Thyroid gland (tissue), 4 donors: Measurements from ENCODE around the gene CUL4A. TPM values are rescaled to one million over a fixed set of nuclear protein-coding genes. Genes with fewer than 3 reads are reported as not detected.

Experiments
- DNase-seq, 2 donors: peaks; one replicate each; pipeline ENCODE4 v3.0.0-alpha.2; 2019
- H3K27ac ChIP-seq, 3 donors: fragments of 200-600 bp; sonication (generic); 1 replicate in 2 of 3; 2 replicates in 1 of 3; pipeline ENCODE4 v1.5.1; 2016 to 2019; ENCODE audit warnings: mild to moderate bottlenecking in 1 of 3, moderate library complexity in 1 of 3
- H3K27me3 ChIP-seq: fragments of 200-600 bp; sonication (generic); one replicate; pipeline ENCODE4 v1.5.1; 2019
- H3K36me3 ChIP-seq, 2 donors: fragments of 200-600 bp; sonication (generic); one replicate each; pipeline ENCODE4 v1.5.1; 2016 to 2019
- H3K4me1 ChIP-seq, 2 donors: fragments of 200-600 bp; sonication (generic); one replicate each; pipeline ENCODE4 v1.5.1; 2017 to 2019
- H3K4me3 ChIP-seq, 3 donors: fragments of 200-600 bp; sonication (generic); replicated peaks in 1 of 3; 1 replicate in 2 of 3; 2 replicates in 1 of 3; pipeline ENCODE4 v1.5.1; 2016; ENCODE audit warnings: mild to moderate bottlenecking in 1 of 3
- H3K9me3 ChIP-seq: fragments of 200-600 bp; sonication (generic); one replicate; pipeline ENCODE4 v1.5.1; 2017
- CTCF ChIP-seq, 6 experiments: fragments of 200-600 bp in 3 of 6; fragments of 450-650 bp in 3 of 6; sonication (generic) in 3 of 6; IDR thresholded peaks; one replicate each; pipeline ENCODE4 v1.5.1; 2016 to 2019; ENCODE audit warnings: antibody characterized with exemption in 6 of 6, mild to moderate bottlenecking in 2 of 6, inconsistent platforms in 1 of 6, moderate library complexity in 1 of 6
- POLR2A ChIP-seq, 2 donors: fragments of 450-650 bp; IDR thresholded peaks; one replicate each; pipeline ENCODE4 v1.6.1; 2017; ENCODE audit warnings: antibody characterized with exemption in 2 of 2, mild to moderate bottlenecking in 2 of 2, moderate library complexity in 1 of 2
- WGBS, 2 donors: methylation state at CpG; one replicate each; pipeline ENCODE4 v1.1.5; 2017; 5-methylcytosine and 5-hydroxymethylcytosine counted together
- intact Hi-C: fragments of 100-400 bp; cut with DNase I; formaldehyde crosslinking; loops from one replicate; pipeline ENCODE4 v1.15.1; 2023
- total RNA-seq, 4 donors: library from RNA; depleted of rRNA; stranded (reverse); fragments of >200 nt; gene quantifications; one replicate each; pipeline ENCODE4 v1.2.3, GENCODE V29; 2016

CUL4A gene
- total RNA-seq, 4 donors from 2014 or later = 78.9 to 131 (median 122) TPM

- H3K9me3 ChIP-seq = no peaks in the 10 kb centered on the region
- TF ChIP-seq POLR2A (IDR thresholded peaks at IDR 0.05) = no peak
- TF ChIP-seq CTCF (IDR thresholded peaks at IDR 0.05) = no peak
- peaks cover 4 to 15% of the 10 kb centered on the region in 2 donors for H3K4me1 ChIP-seq
- intact Hi-C loops = loop anchor here (10.0 kb wide), 1 partner anchor 99 kb away; no protein-coding TSS in a partner anchor
- H3K27ac ChIP-seq = no peak overlapping the region
- 89 to 91% methylated on average over 6 of the region's 6 CpGs for WGBS, 2 donors
- H3K36me3 ChIP-seq = no peaks in the 10 kb centered on the region
- H3K4me3 ChIP-seq = no peak overlapping the region
- H3K27me3 ChIP-seq = no peaks in the 10 kb centered on the region
- DNase-seq = no peak
Measured at GRCh38 chr13:113295776-113296175, 86.4 kb downstream of the CUL4A start.

- peak within 1 kb of the TSS; percentile 25 to 93 (median 92) for H3K4me3 ChIP-seq
- H3K4me1 ChIP-seq = peaks cover 4 to 15% of the 10 kb centered on the region in 2 donors
- TF ChIP-seq POLR2A (IDR thresholded peaks at IDR 0.05) (peak; percentile 9 to 68), CTCF (IDR thresholded peaks at IDR 0.05) (peak in 1 of 6 experiments; percentile 33)
- intact Hi-C loops = loop anchor here (10.0 kb wide), 1 partner anchor 98 kb away; no protein-coding TSS in a partner anchor
- peak; percentile 96 to 99 for DNase-seq
- H3K36me3 ChIP-seq = no peaks in the 10 kb centered on the region
- 0 to 2% methylated on average over 25 to 31 of the region's 74 CpGs for WGBS, 2 donors
- H3K27me3 ChIP-seq = no peaks in the 10 kb centered on the region
- H3K27ac ChIP-seq = peak within 1 kb of the TSS; percentile 80 to 92 (median 81)
- no peaks in the 10 kb centered on the region for H3K9me3 ChIP-seq
Measured at GRCh38 chr13:113296823-113297369, 87.5 kb downstream of the CUL4A start, which contains the start of gene LAMP1. Gene LAMP1, plus strand, starts transcription at chr13:113297239. Its CDS starts 196 bp downstream, at chr13:113297435.

- Histone ChIP-seq H3K27me3 (no peaks in the 10 kb centered on the region), H3K9me3 (no peaks in the 10 kb centered on the region), H3K36me3 (no peaks in the 10 kb centered on the region), H3K4me1 (peaks cover 4 to 15% of the 10 kb centered on the region in 2 donors), H3K27ac (peak overlapping the region in 2 of 3 donors; percentile 81 to 92), H3K4me3 (peak overlapping the region; percentile 21 to 92 (median 36))
- peak; percentile 7 to 36 for DNase-seq
- WGBS, 2 donors = 1 to 5% methylated on average over 10 to 15 of the region's 58 CpGs
- TF ChIP-seq CTCF (IDR thresholded peaks at IDR 0.05) (no peak), POLR2A (IDR thresholded peaks at IDR 0.05) (no peak)
- intact Hi-C loops = loop anchor here (10.0 kb wide), 1 partner anchor 97 kb away; no protein-coding TSS in a partner anchor
Measured at GRCh38 chr13:113297370-113298042, 88.1 kb downstream of the CUL4A start.

GRCh38 chr13:113298043-113298945, 88.9 kb downstream of the CUL4A start:
- H3K4me1 ChIP-seq = peaks cover 4 to 15% of the 10 kb centered on the region in 2 donors
- H3K27me3 ChIP-seq = no peaks in the 10 kb centered on the region
- intact Hi-C loops = loop anchor here (10.0 kb wide), 1 partner anchor 97 kb away; no protein-coding TSS in a partner anchor
- peak overlapping the region in 2 of 3 donors; percentile 36 to 92 for H3K4me3 ChIP-seq
- H3K9me3 ChIP-seq = no peaks in the 10 kb centered on the region
- TF ChIP-seq CTCF (IDR thresholded peaks at IDR 0.05) (no peak), POLR2A (IDR thresholded peaks at IDR 0.05) (no peak)
- DNase-seq = no peak
- WGBS, 2 donors = 39 to 40% methylated on average over 19 of the region's 19 CpGs
- H3K36me3 ChIP-seq = no peaks in the 10 kb centered on the region
- peak overlapping the region in 2 of 3 donors; percentile 81 to 92 for H3K27ac ChIP-seq
